Lower lobe of right lung (tissue), 2 donors: ENCODE data around the gene FGGY. TPM values are rescaled to one million over a fixed set of nuclear protein-coding genes. Genes with fewer than 3 reads are reported as not detected.

Experiments
- ATAC-seq, 2 donors: fragments of 200-7000 bp; cut with Tn5 transposase; one replicate each; pipeline ENCODE4 v1.9.1; 2020 to 2022; ENCODE audit warnings: mild to moderate bottlenecking in 2 of 2, moderate library complexity in 2 of 2
- DNase-seq: peaks from one replicate; pipeline ENCODE4 v3.0.0-alpha.2; 2020
- H3K27ac ChIP-seq: fragments of 200-600 bp; one replicate; pipeline ENCODE4 v1.8.0; 2022
- H3K27me3 ChIP-seq: fragments of 200-600 bp; one replicate; pipeline ENCODE4 v1.8.0; 2022; ENCODE audit warnings: low read depth
- H3K36me3 ChIP-seq: fragments of 200-600 bp; one replicate; pipeline ENCODE4 v1.8.0; 2022; ENCODE audit warnings: mild to moderate bottlenecking
- H3K4me1 ChIP-seq: fragments of 200-600 bp; one replicate; pipeline ENCODE4 v1.8.0; 2022
- H3K4me3 ChIP-seq: fragments of 200-600 bp; one replicate; pipeline ENCODE4 v1.8.0; 2022; ENCODE audit warnings: mild to moderate bottlenecking
- H3K9me3 ChIP-seq: fragments of 200-600 bp; one replicate; pipeline ENCODE4 v1.8.0; 2022
- intact Hi-C: fragments of 100-400 bp; cut with DNase I; formaldehyde crosslinking; loops from one replicate; pipeline ENCODE4 v1.11.0; 2022
- total RNA-seq: library from RNA; stranded (reverse); fragmentation: NEBNext Ultra II Directional; extraction: Animal tissue kit (Norgen Biotek cat#: 25700); gene quantifications from one replicate; pipeline ENCODE4 v1.2.1, GENCODE V29; 2021
- TF ChIP-seq, protein P1 (sequence below): fragments of 200-600 bp; IDR thresholded peaks from one replicate; pipeline ENCODE4 v1.8.0; 2022; ENCODE audit warnings: antibody characterized with exemption, mild to moderate bottlenecking
- donor health status: DM: no; HTN: yes; CAD: no; lungs with severe emphysema.

The FGGY gene
- total RNA-seq, 1 donor from 2014 or later = 31.4 TPM

DNA sequence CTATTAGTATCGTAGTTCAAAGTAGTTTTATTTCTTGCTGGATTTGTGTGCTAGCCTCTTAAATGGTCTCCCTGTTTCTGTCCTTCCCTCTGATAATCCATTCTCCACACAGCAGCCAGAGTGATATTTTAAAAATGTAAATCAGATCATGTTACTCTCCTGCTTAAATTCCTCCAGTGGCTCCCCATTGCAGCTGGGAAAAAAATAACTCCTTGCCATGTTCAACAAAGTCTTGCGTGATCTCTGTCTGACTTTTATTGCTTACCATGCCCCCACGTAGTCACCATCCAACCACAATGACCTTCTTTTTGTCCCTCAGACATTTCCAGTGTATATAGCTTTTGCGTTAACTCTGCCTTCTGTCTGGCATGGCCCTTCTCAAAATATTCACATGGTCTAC lies 178.8 kb downstream of the FGGY start:
- intact Hi-C loops = no loop called here
- Histone ChIP-seq H3K9me3 (no peaks in the 10 kb centered on the region), H3K27me3 (no peaks in the 10 kb centered on the region), H3K36me3 (no peaks in the 10 kb centered on the region), H3K4me3 (no peak overlapping the region), H3K27ac (no peak overlapping the region), H3K4me1 (no peaks in the 10 kb centered on the region)
- TF ChIP-seq, protein P1, sequence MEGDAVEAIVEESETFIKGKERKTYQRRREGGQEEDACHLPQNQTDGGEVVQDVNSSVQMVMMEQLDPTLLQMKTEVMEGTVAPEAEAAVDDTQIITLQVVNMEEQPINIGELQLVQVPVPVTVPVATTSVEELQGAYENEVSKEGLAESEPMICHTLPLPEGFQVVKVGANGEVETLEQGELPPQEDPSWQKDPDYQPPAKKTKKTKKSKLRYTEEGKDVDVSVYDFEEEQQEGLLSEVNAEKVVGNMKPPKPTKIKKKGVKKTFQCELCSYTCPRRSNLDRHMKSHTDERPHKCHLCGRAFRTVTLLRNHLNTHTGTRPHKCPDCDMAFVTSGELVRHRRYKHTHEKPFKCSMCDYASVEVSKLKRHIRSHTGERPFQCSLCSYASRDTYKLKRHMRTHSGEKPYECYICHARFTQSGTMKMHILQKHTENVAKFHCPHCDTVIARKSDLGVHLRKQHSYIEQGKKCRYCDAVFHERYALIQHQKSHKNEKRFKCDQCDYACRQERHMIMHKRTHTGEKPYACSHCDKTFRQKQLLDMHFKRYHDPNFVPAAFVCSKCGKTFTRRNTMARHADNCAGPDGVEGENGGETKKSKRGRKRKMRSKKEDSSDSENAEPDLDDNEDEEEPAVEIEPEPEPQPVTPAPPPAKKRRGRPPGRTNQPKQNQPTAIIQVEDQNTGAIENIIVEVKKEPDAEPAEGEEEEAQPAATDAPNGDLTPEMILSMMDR = no peak
- ATAC-seq (no peak), DNase-seq (no peak)

DNA sequence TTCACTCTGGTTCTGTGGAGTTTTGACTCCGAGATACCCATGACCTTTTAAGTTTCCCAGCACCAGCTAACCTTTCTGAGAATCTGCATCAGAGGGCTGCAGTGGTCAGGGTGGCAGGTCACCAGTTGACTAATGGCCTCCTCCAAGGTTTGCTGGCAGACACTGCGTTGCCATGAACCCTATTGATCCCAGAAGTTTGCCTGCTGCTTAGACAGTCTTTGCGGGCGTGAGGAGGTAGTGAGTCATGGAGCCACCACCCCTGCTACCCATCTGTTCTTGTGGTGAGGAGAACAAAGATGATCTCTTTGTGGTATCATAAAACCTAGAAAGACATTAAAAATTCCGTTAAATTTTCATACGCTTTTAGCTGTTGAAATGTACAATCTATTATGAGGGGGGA lies 180.4 kb downstream of the FGGY start:
- no peaks in the 10 kb centered on the region for H3K36me3 ChIP-seq
- ATAC-seq (no peak), DNase-seq (no peak)
- no peak overlapping the region for H3K4me3 ChIP-seq
- TF ChIP-seq, protein P1 = no peak
- no peaks in the 10 kb centered on the region for H3K9me3 ChIP-seq
- no peaks in the 10 kb centered on the region for H3K4me1 ChIP-seq
- no peaks in the 10 kb centered on the region for H3K27me3 ChIP-seq
- intact Hi-C loops = no loop called here
- H3K27ac ChIP-seq = no peak overlapping the region

DNA sequence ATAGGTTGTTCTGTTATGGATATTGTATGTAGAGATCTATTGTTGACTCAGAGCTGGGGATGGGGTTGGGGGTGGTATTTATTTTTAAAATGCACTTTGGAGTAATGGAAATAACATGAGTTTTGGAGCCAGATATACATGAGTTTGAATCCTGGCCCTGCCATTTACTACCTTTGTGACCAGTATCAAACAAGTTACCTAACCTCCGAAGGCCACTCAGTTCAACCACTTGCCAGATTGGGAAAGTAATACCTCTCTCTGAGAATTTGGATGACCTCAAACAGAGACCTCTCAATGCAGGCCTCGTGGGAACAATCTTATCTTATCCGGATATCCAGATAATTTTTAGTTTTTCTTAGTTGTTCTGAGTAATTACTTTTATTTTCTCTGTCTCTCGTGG lies 181.0 kb downstream of the FGGY start:
- Histone ChIP-seq H3K27me3 (no peaks in the 10 kb centered on the region), H3K4me3 (no peak overlapping the region), H3K4me1 (no peaks in the 10 kb centered on the region), H3K27ac (no peak overlapping the region), H3K36me3 (no peaks in the 10 kb centered on the region), H3K9me3 (no peaks in the 10 kb centered on the region)
- DNase-seq = no peak
- intact Hi-C loops = no loop called here
- TF ChIP-seq, protein P1 = no peak
- no peak for ATAC-seq

DNA sequence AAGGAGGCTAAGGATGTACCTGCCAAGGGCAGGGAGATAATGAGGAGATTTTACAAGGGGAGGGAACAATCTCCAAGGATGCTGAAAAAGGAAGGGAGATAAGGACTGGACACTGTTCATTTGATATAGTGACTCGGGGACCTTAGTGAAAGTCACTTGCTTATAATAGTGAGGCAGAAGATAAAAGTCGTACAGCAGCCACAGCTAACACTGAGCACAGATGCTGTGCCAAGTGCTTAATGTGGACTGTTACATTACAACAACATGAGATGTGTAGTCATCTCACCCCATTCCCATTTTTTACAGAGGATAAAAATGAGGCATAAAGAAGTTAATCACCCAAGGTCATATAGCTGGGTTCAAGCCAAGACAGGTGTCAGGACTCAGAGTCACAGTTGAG lies 181.9 kb downstream of the FGGY start:
- H3K36me3 ChIP-seq = no peaks in the 10 kb centered on the region
- no peak for ATAC-seq
- H3K9me3 ChIP-seq = no peaks in the 10 kb centered on the region
- TF ChIP-seq, protein P1 = no peak
- H3K4me1 ChIP-seq = no peaks in the 10 kb centered on the region
- no peak for DNase-seq
- intact Hi-C loops = no loop called here
- H3K27ac ChIP-seq = no peak overlapping the region
- H3K27me3 ChIP-seq = no peaks in the 10 kb centered on the region
- H3K4me3 ChIP-seq = no peak overlapping the region

DNA sequence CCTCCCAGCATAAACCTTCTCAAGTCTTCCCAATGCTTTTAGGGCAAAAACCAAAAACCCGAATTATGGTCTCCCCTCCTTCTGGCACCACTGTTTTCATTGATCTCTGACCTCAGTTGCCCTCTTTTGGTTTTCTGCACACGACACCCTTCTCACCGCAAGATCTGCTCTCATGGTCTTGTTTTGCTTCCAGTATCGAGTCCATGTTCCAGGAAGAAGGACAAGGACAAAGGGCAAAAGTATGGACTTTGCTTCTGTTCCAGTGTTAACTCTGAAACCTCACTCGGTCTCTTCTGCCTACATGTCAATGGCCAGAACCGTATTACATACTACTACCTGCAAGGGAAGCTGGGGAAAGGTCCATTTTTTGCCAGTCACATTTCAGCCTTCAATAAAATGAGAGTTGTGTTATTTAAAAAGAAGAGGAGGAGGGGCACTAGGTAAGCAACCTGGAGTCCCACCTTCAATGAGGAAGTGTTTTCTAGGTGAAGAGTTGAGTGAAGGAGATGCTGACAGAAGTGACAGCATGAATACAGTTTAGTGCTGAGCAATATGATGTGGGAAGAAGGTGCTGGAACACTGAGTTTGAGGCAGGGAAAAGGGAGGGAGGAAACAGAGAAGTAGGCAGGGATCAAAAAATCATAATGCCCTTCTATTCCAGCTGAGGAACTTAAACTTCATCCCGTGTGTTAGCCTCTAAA lies 183.4 kb downstream of the FGGY start:
- Histone ChIP-seq H3K4me1 (no peaks in the 10 kb centered on the region), H3K36me3 (no peaks in the 10 kb centered on the region), H3K27ac (no peak overlapping the region), H3K4me3 (no peak overlapping the region), H3K27me3 (no peaks in the 10 kb centered on the region), H3K9me3 (no peaks in the 10 kb centered on the region)
- TF ChIP-seq, protein P1 = no peak
- no peak for DNase-seq
- intact Hi-C loops = no loop called here
- ATAC-seq = no peak
